Measurements from ENCODE around the gene CHRNA7.
"Not testable (repeated sequence)": the region's sequence is repeated elsewhere in the genome, so short reads cannot be mapped to it uniquely, and the experiment has no call there.

The CHRNA7 gene

GRCh38 chr15:32132859-32133258, 102.5 kb downstream of the CHRNA7 start:
- Histone ChIP-seq H3K9ac (ENCODE audit: low read length in 5 of 5) (no peak overlapping the region), H3K4me3 (ENCODE audit: low read depth in 1 of 5, low read length in 5 of 5) (no peak overlapping the region), H3K4me1 (ENCODE audit: control insufficient read depth in 5 of 5, insufficient read depth in 5 of 5, low read length in 5 of 5) (no peaks in the 10 kb centered on the region), H3K27me3 (ENCODE audit: control insufficient read depth in 5 of 5, insufficient read depth in 4 of 5, low read length in 5 of 5) (peaks cover 0 to 6% (median 0%) of the 10 kb centered on the region in 5 donors), H3K27ac (ENCODE audit: low read depth, low read length) (no peak overlapping the region), H3K9me3 (ENCODE audit: control insufficient read depth in 5 of 5, low read length in 5 of 5) (no peaks in the 10 kb centered on the region), H3K36me3 (ENCODE audit: control insufficient read depth in 5 of 5, insufficient read depth in 5 of 5, low read length in 5 of 5) (no peaks in the 10 kb centered on the region)

- Histone ChIP-seq H3K9ac (ENCODE audit: low read length in 5 of 5) (no peak overlapping the region), H3K27me3 (ENCODE audit: control insufficient read depth in 5 of 5, insufficient read depth in 4 of 5, low read length in 5 of 5) (peaks cover 0 to 6% (median 0%) of the 10 kb centered on the region in 5 donors), H3K27ac (ENCODE audit: low read depth, low read length) (no peak overlapping the region), H3K4me1 (ENCODE audit: control insufficient read depth in 5 of 5, insufficient read depth in 5 of 5, low read length in 5 of 5) (no peaks in the 10 kb centered on the region), H3K4me3 (ENCODE audit: low read depth in 1 of 5, low read length in 5 of 5) (no peak overlapping the region), H3K9me3 (ENCODE audit: control insufficient read depth in 5 of 5, low read length in 5 of 5) (no peaks in the 10 kb centered on the region), H3K36me3 (ENCODE audit: control insufficient read depth in 5 of 5, insufficient read depth in 5 of 5, low read length in 5 of 5) (no peaks in the 10 kb centered on the region)
These were observed 104.5 kb downstream of the CHRNA7 start for GRCh38 chr15:32134842-32135241.

- Histone ChIP-seq H3K4me3 (ENCODE audit: low read depth in 1 of 5, low read length in 5 of 5) (no peak overlapping the region), H3K9ac (ENCODE audit: low read length in 5 of 5) (no peak overlapping the region), H3K27ac (ENCODE audit: low read depth, low read length) (no peak overlapping the region), H3K27me3 (ENCODE audit: control insufficient read depth in 5 of 5, insufficient read depth in 4 of 5, low read length in 5 of 5) (peaks cover 0 to 6% (median 0%) of the 10 kb centered on the region in 5 donors), H3K36me3 (ENCODE audit: control insufficient read depth in 5 of 5, insufficient read depth in 5 of 5, low read length in 5 of 5) (no peaks in the 10 kb centered on the region), H3K4me1 (ENCODE audit: control insufficient read depth in 5 of 5, insufficient read depth in 5 of 5, low read length in 5 of 5) (no peaks in the 10 kb centered on the region), H3K9me3 (ENCODE audit: control insufficient read depth in 5 of 5, low read length in 5 of 5) (no peaks in the 10 kb centered on the region)
These were observed 105.0 kb downstream of the CHRNA7 start for GRCh38 chr15:32135335-32135734.

- H3K9ac ChIP-seq (ENCODE audit: low read length in 5 of 5); H3K27me3 ChIP-seq (ENCODE audit: control insufficient read depth in 5 of 5, insufficient read depth in 4 of 5, low read length in 5 of 5): not testable (repeated sequence)
These were observed 115.2 kb downstream of the CHRNA7 start for GRCh38 chr15:32145512-32145911.

GRCh38 chr15:32148833-32149555, 118.7 kb downstream of the CHRNA7 start:
- Histone ChIP-seq H3K9me3 (ENCODE audit: control insufficient read depth in 5 of 5, low read length in 5 of 5) (no peaks in the 10 kb centered on the region), H3K9ac (ENCODE audit: low read length in 5 of 5) (no peak overlapping the region), H3K4me3 (ENCODE audit: low read depth in 1 of 5, low read length in 5 of 5) (no peak overlapping the region), H3K4me1 (ENCODE audit: control insufficient read depth in 5 of 5, insufficient read depth in 5 of 5, low read length in 5 of 5) (no peaks in the 10 kb centered on the region), H3K36me3 (ENCODE audit: control insufficient read depth in 5 of 5, insufficient read depth in 5 of 5, low read length in 5 of 5) (no peaks in the 10 kb centered on the region), H3K27me3 (ENCODE audit: control insufficient read depth in 5 of 5, insufficient read depth in 4 of 5, low read length in 5 of 5) (no peaks in the 10 kb centered on the region), H3K27ac (ENCODE audit: low read depth, low read length) (no peak overlapping the region)

More at GRCh38 chr15:32145512-32145911, 115.2 kb downstream of the CHRNA7 start:
- H3K4me1 ChIP-seq (ENCODE audit: control insufficient read depth in 5 of 5, insufficient read depth in 5 of 5, low read length in 5 of 5); H3K36me3 ChIP-seq (ENCODE audit: control insufficient read depth in 5 of 5, insufficient read depth in 5 of 5, low read length in 5 of 5); H3K27ac ChIP-seq (ENCODE audit: low read depth, low read length); H3K9me3 ChIP-seq (ENCODE audit: control insufficient read depth in 5 of 5, low read length in 5 of 5); H3K4me3 ChIP-seq (ENCODE audit: low read depth in 1 of 5, low read length in 5 of 5): not testable (repeated sequence)

- H3K27me3 ChIP-seq (ENCODE audit: control insufficient read depth in 5 of 5, insufficient read depth in 4 of 5, low read length in 5 of 5): no peaks in the 10 kb centered on the region
- no peaks in the 10 kb centered on the region for H3K36me3 ChIP-seq (ENCODE audit: control insufficient read depth in 5 of 5, insufficient read depth in 5 of 5, low read length in 5 of 5)
- H3K27ac ChIP-seq (ENCODE audit: low read depth, low read length): no peak overlapping the region
- no peaks in the 10 kb centered on the region for H3K4me1 ChIP-seq (ENCODE audit: control insufficient read depth in 5 of 5, insufficient read depth in 5 of 5, low read length in 5 of 5)
- no peaks in the 10 kb centered on the region for H3K9me3 ChIP-seq (ENCODE audit: control insufficient read depth in 5 of 5, low read length in 5 of 5)
- H3K9ac ChIP-seq (ENCODE audit: low read length in 5 of 5): no peak overlapping the region
- H3K4me3 ChIP-seq (ENCODE audit: low read depth in 1 of 5, low read length in 5 of 5): no peak overlapping the region
These were observed 122.3 kb downstream of the CHRNA7 start for GRCh38 chr15:32152574-32152973.

- not testable (repeated sequence) for H3K36me3 ChIP-seq (ENCODE audit: control insufficient read depth in 5 of 5, insufficient read depth in 5 of 5, low read length in 5 of 5); H3K27ac ChIP-seq (ENCODE audit: low read depth, low read length); H3K9me3 ChIP-seq (ENCODE audit: control insufficient read depth in 5 of 5, low read length in 5 of 5); H3K9ac ChIP-seq (ENCODE audit: low read length in 5 of 5); H3K4me3 ChIP-seq (ENCODE audit: low read depth in 1 of 5, low read length in 5 of 5); H3K27me3 ChIP-seq (ENCODE audit: control insufficient read depth in 5 of 5, insufficient read depth in 4 of 5, low read length in 5 of 5); H3K4me1 ChIP-seq (ENCODE audit: control insufficient read depth in 5 of 5, insufficient read depth in 5 of 5, low read length in 5 of 5)
These were observed 123.7 kb downstream of the CHRNA7 start for GRCh38 chr15:32153868-32154623.

- H3K4me3 ChIP-seq (ENCODE audit: low read depth in 1 of 5, low read length in 5 of 5); H3K9ac ChIP-seq (ENCODE audit: low read length in 5 of 5); H3K4me1 ChIP-seq (ENCODE audit: control insufficient read depth in 5 of 5, insufficient read depth in 5 of 5, low read length in 5 of 5); H3K9me3 ChIP-seq (ENCODE audit: control insufficient read depth in 5 of 5, low read length in 5 of 5); H3K36me3 ChIP-seq (ENCODE audit: control insufficient read depth in 5 of 5, insufficient read depth in 5 of 5, low read length in 5 of 5); H3K27ac ChIP-seq (ENCODE audit: low read depth, low read length); H3K27me3 ChIP-seq (ENCODE audit: control insufficient read depth in 5 of 5, insufficient read depth in 4 of 5, low read length in 5 of 5): not testable (repeated sequence)
These were observed 131.8 kb downstream of the CHRNA7 start for GRCh38 chr15:32162143-32162542.

- H3K9me3 ChIP-seq (ENCODE audit: control insufficient read depth in 5 of 5, low read length in 5 of 5); H3K36me3 ChIP-seq (ENCODE audit: control insufficient read depth in 5 of 5, insufficient read depth in 5 of 5, low read length in 5 of 5); H3K4me1 ChIP-seq (ENCODE audit: control insufficient read depth in 5 of 5, insufficient read depth in 5 of 5, low read length in 5 of 5); H3K9ac ChIP-seq (ENCODE audit: low read length in 5 of 5); H3K27me3 ChIP-seq (ENCODE audit: control insufficient read depth in 5 of 5, insufficient read depth in 4 of 5, low read length in 5 of 5); H3K27ac ChIP-seq (ENCODE audit: low read depth, low read length); H3K4me3 ChIP-seq (ENCODE audit: low read depth in 1 of 5, low read length in 5 of 5): not testable (repeated sequence)
These were observed 133.8 kb downstream of the CHRNA7 start for GRCh38 chr15:32164065-32164464.

GRCh38 chr15:32164747-32165146, 134.4 kb downstream of the CHRNA7 start:
- not testable (repeated sequence) for H3K9me3 ChIP-seq (ENCODE audit: control insufficient read depth in 5 of 5, low read length in 5 of 5); H3K27ac ChIP-seq (ENCODE audit: low read depth, low read length); H3K4me3 ChIP-seq (ENCODE audit: low read depth in 1 of 5, low read length in 5 of 5); H3K4me1 ChIP-seq (ENCODE audit: control insufficient read depth in 5 of 5, insufficient read depth in 5 of 5, low read length in 5 of 5); H3K36me3 ChIP-seq (ENCODE audit: control insufficient read depth in 5 of 5, insufficient read depth in 5 of 5, low read length in 5 of 5); H3K27me3 ChIP-seq (ENCODE audit: control insufficient read depth in 5 of 5, insufficient read depth in 4 of 5, low read length in 5 of 5); H3K9ac ChIP-seq (ENCODE audit: low read length in 5 of 5)
